ENCODE measurements around the gene FMNL2.

The FMNL2 gene

GRCh38 chr2:152559008-152559407 lies 224.0 kb downstream of the FMNL2 start:
- Histone ChIP-seq H3K4me3 (ENCODE audit: insufficient read depth, low read length, poor library complexity, severe bottlenecking) (no peak overlapping the region), H3K36me3 (ENCODE audit: low read length) (no peaks in the 10 kb centered on the region), H3K27ac (ENCODE audit: low read depth, low read length) (no peak overlapping the region), H3K9ac (ENCODE audit: low read length) (no peak overlapping the region), H3K4me2 (ENCODE audit: low read depth, low read length, poor library complexity, severe bottlenecking) (no peak overlapping the region), H4K20me1 (ENCODE audit: low read depth, low read length) (no peaks in the 10 kb centered on the region), H3K9me3 (ENCODE audit: insufficient read depth, low read length) (peaks cover 3% of the 10 kb centered on the region; the same call in 1 of the 2 replicates), H3K79me2 (ENCODE audit: insufficient read depth, low read length) (no peaks in the 10 kb centered on the region), H3K27me3 (ENCODE audit: low read length) (no peaks in the 10 kb centered on the region), H3K9me2 (replicated peaks; ENCODE audit: insufficient read depth, low read length) (no peaks in the 10 kb centered on the region), H2AFZ (ENCODE audit: low read depth, low read length, severe bottlenecking) (no peak overlapping the region), H3F3A (ENCODE audit: insufficient read depth) (no peaks in the 10 kb centered on the region)
- TF ChIP-seq EZH2phosphoT487 (conservative IDR thresholded peaks at IDR 0.05; ENCODE audit: low read length) (no peak), CTCF (IDR thresholded peaks at IDR 0.05; ENCODE audit: insufficient read depth, low read length, poor library complexity, severe bottlenecking) (no peak)

- H3K4me3 ChIP-seq (ENCODE audit: insufficient read depth, low read length, poor library complexity, severe bottlenecking) = no peak overlapping the region
- no peaks in the 10 kb centered on the region for H3K27me3 ChIP-seq (ENCODE audit: low read length)
- TF ChIP-seq EZH2phosphoT487 (conservative IDR thresholded peaks at IDR 0.05; ENCODE audit: low read length) (no peak), CTCF (IDR thresholded peaks at IDR 0.05; ENCODE audit: insufficient read depth, low read length, poor library complexity, severe bottlenecking) (no peak)
- no peak overlapping the region for H2AFZ ChIP-seq (ENCODE audit: low read depth, low read length, severe bottlenecking)
- no peaks in the 10 kb centered on the region for H4K20me1 ChIP-seq (ENCODE audit: low read depth, low read length)
- no peaks in the 10 kb centered on the region for H3F3A ChIP-seq (ENCODE audit: insufficient read depth)
- H3K79me2 ChIP-seq (ENCODE audit: insufficient read depth, low read length) = no peaks in the 10 kb centered on the region
- H3K9me2 ChIP-seq (replicated peaks; ENCODE audit: insufficient read depth, low read length) = no peaks in the 10 kb centered on the region
- no peaks in the 10 kb centered on the region for H3K9me3 ChIP-seq (ENCODE audit: insufficient read depth, low read length)
- no peaks in the 10 kb centered on the region for H3K36me3 ChIP-seq (ENCODE audit: low read length)
- H3K9ac ChIP-seq (ENCODE audit: low read length) = no peak overlapping the region
- H3K4me2 ChIP-seq (ENCODE audit: low read depth, low read length, poor library complexity, severe bottlenecking) = no peak overlapping the region
- H3K27ac ChIP-seq (ENCODE audit: low read depth, low read length) = no peak overlapping the region
These were observed 225.2 kb downstream of the FMNL2 start for GRCh38 chr2:152560166-152560565.

- Histone ChIP-seq H3K36me3 (ENCODE audit: low read length) (no peaks in the 10 kb centered on the region), H3K27me3 (ENCODE audit: low read length) (no peaks in the 10 kb centered on the region), H3K9ac (ENCODE audit: low read length) (no peak overlapping the region), H3K9me2 (replicated peaks; ENCODE audit: insufficient read depth, low read length) (no peaks in the 10 kb centered on the region), H3K4me3 (ENCODE audit: insufficient read depth, low read length, poor library complexity, severe bottlenecking) (no peak overlapping the region), H3K79me2 (ENCODE audit: insufficient read depth, low read length) (no peaks in the 10 kb centered on the region), H3K4me2 (ENCODE audit: low read depth, low read length, poor library complexity, severe bottlenecking) (no peak overlapping the region), H3F3A (ENCODE audit: insufficient read depth) (no peaks in the 10 kb centered on the region), H3K27ac (ENCODE audit: low read depth, low read length) (no peak overlapping the region), H4K20me1 (ENCODE audit: low read depth, low read length) (no peaks in the 10 kb centered on the region), H2AFZ (ENCODE audit: low read depth, low read length, severe bottlenecking) (no peak overlapping the region), H3K9me3 (ENCODE audit: insufficient read depth, low read length) (no peaks in the 10 kb centered on the region)
- TF ChIP-seq EZH2phosphoT487 (conservative IDR thresholded peaks at IDR 0.05; ENCODE audit: low read length) (no peak), CTCF (IDR thresholded peaks at IDR 0.05; ENCODE audit: insufficient read depth, low read length, poor library complexity, severe bottlenecking) (no peak)
These were observed 226.1 kb downstream of the FMNL2 start for GRCh38 chr2:152560873-152561595.

All from SU-DHL-6 (cell line).